ENCODE data around the gene VPREB1. TPM values are rescaled to one million over a fixed set of nuclear protein-coding genes. Genes with fewer than 3 reads are reported as not detected.

Gene VPREB1
- total and polyA plus RNA-seq, 2 of the 4 experiments (the other 2 are of a cell fraction): not detected

GRCh38 chr22:22216450-22216959 is 28.1 kb upstream of the VPREB1 start:
- Histone ChIP-seq H4K8ac (ENCODE audit: low read depth in 2 of 2, low read length in 2 of 2) (no peak overlapping the region), H3K4me2 (ENCODE audit: low read depth, low read length) (no peak overlapping the region), H3K27me3 (ENCODE audit: control insufficient read depth, insufficient read depth, low read length) (peaks cover 34% of the 10 kb centered on the region), H2AK5ac (ENCODE audit: low read depth, low read length) (no peak overlapping the region), H2BK15ac (ENCODE audit: low read depth, low read length) (no peak overlapping the region), H2BK20ac (ENCODE audit: low read depth, low read length) (no peak overlapping the region), H3K9me3 (ENCODE audit: control insufficient read depth, insufficient read depth, low read length) (no peaks in the 10 kb centered on the region; the same call in 1 of the 2 replicates), H3K4ac (ENCODE audit: low read depth, low read length) (no peak overlapping the region), H3K23ac (ENCODE audit: low read depth, low read length) (no peak overlapping the region), H3K36me3 (ENCODE audit: control insufficient read depth, insufficient read depth, low read length) (no peaks in the 10 kb centered on the region), H3K4me3 (ENCODE audit: insufficient read depth, low read depth, low read length) (no peak overlapping the region), H3K79me1 (ENCODE audit: low read depth in 1 of 2, low read length in 2 of 2) (no peaks in the 10 kb centered on the region), H4K91ac (ENCODE audit: insufficient read depth, low read depth, low read length) (no peak overlapping the region), H4K20me1 (ENCODE audit: insufficient read depth, low read length) (no peaks in the 10 kb centered on the region), H2AK9ac (replicated peaks; ENCODE audit: low read depth, low read length, poor library complexity) (no peak overlapping the region), H3K4me1 (ENCODE audit: control insufficient read depth, insufficient read depth, low read length) (no peaks in the 10 kb centered on the region), H3K14ac (replicated peaks; ENCODE audit: low read depth, low read length) (no peak overlapping the region), H2BK5ac (ENCODE audit: low read depth, low read length, poor library complexity, severe bottlenecking) (no peak overlapping the region), H3K27ac (ENCODE audit: insufficient read depth, low read length) (no peak overlapping the region), H2BK120ac (ENCODE audit: low read depth, low read length) (no peak overlapping the region), H2AFZ (replicated peaks; ENCODE audit: low read length, poor library complexity) (no peak overlapping the region), H4K5ac (ENCODE audit: low read depth, low read length) (no peak overlapping the region), H3K56ac (ENCODE audit: extremely low read depth, insufficient read depth, low read length) (no peak overlapping the region), H3K9ac (ENCODE audit: low read depth, low read length) (no peak overlapping the region), H3K9me1 (ENCODE audit: insufficient read depth, low read length) (no peaks in the 10 kb centered on the region; the same call in 1 of the 2 replicates), H3K18ac (ENCODE audit: low read depth, low read length) (no peak overlapping the region)
- DNase-seq (no peak), ATAC-seq (ENCODE audit: low read depth) (no peak)
- BruUV-seq (replicated peaks): no TSS peak
- TF ChIP-seq USF2 (IDR thresholded peaks at IDR 0.05; ENCODE audit: low read depth, low read length): no peak
- no peak for TF ChIP-seq NFE2L2 (IDR thresholded peaks at IDR 0.05; ENCODE audit: low read depth, low read length)
- TF ChIP-seq ELK1 (IDR thresholded peaks at IDR 0.05; ENCODE audit: borderline replicate concordance, low read depth, low read length): no peak
- no peak for TF ChIP-seq MXI1 (IDR thresholded peaks at IDR 0.05; ENCODE audit: borderline replicate concordance, low read depth, low read length)
- no peak for TF ChIP-seq POLR2A (IDR thresholded peaks at IDR 0.05; ENCODE audit: low read depth, low read length)
- TF ChIP-seq SMC3 (IDR thresholded peaks at IDR 0.05; ENCODE audit: low read depth, low read length): no peak
- no peak for TF ChIP-seq CHD1 (IDR thresholded peaks at IDR 0.05; ENCODE audit: low read depth, low read length)
- ChIA-PET POLR2A (ENCODE audit: unreplicated experiment) (no interaction called here), CTCF (interaction anchor here (0.6 to 1.1 kb wide), 2 partner anchors 9 to 144 kb away, joined by 3 to 8 read pairs; no protein-coding TSS in a partner anchor)
- WGBS, 2 experiments (ENCODE audit: extremely low coverage in 2 of 2, insufficient read length in 1 of 2): no CpG with 5 or more reads among the region's 4 CpGs
- in situ Hi-C loops (cut with MboI; ENCODE audit: low sequenced_read_pairs): no loop called here
- dilution Hi-C loops (cut with HindIII; ENCODE audit: low sequenced_read_pairs, unreplicated experiment): no loop called here
- intact Hi-C loops (cut with micrococcal nuclease): no loop called here
